Spleen (tissue), 7 donors: ENCODE measurements around the gene MACROD2.

Experiments used
- POLR2A ChIP-seq, 3 donors: fragments of 450-650 bp; IDR thresholded peaks; one replicate each; pipeline ENCODE4 v1.5.1; 2017; ENCODE audit warnings: antibody characterized with exemption in 3 of 3, mild to moderate bottlenecking in 1 of 3
- TF ChIP-seq, protein P1 (sequence below), 11 experiments: fragments of 200-600 bp in 7 of 11; fragments of 450-650 bp in 4 of 11; sonication (generic) in 4 of 11; IDR thresholded peaks in 8 of 11; conservative IDR thresholded peaks in 3 of 11; 1 replicate in 7 of 11; 2 replicates in 4 of 11; pipeline versions ENCODE4 v1.4.0 to v1.8.0; 2016 to 2021; ENCODE audit warnings: antibody characterized with exemption in 11 of 11, inconsistent platforms in 4 of 11, mild to moderate bottlenecking in 1 of 11
- donor health status: DM: no; HTN: no; CAD: no; lungs with moderate emphysema.
- donor health status: DM: no; HTN: no; CAD: no.
- donor health status: DM: no; HTN: no; CAD: no.

DNA sequence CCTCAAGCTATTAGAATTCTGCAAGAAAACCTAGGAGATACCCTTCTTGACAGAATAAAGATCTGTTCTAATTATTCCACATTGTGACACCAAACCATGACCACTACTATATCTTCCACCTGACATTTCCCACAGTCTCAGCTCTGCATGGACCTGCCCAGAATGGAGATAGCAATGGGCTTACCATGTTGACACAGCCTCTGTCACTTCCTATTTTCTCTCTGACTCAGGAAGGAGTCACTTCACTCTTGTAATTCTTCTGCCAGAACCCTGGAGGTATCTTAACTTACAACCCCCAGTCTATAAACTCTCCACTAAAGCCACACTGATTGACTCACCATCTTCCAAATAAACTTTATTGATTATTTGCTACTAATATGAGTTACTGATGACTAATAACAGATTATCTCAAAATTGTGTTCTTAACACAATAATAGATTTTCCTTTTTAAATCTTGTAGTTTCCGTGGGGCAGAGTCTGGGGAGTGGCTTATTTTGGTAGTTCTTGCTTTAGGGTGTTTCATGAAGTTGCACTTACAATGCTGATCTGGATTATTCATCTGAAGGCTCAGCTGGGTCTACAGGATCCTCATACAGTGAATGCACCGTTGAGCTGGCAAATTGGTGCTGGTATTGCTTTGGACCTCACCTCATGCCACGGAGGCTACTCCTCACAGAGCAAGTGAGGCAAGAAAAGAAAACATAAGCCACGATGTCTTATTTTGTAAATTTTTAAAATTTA, 1708.0 kb downstream of the MACROD2 start:
- TF ChIP-seq, protein P1, sequence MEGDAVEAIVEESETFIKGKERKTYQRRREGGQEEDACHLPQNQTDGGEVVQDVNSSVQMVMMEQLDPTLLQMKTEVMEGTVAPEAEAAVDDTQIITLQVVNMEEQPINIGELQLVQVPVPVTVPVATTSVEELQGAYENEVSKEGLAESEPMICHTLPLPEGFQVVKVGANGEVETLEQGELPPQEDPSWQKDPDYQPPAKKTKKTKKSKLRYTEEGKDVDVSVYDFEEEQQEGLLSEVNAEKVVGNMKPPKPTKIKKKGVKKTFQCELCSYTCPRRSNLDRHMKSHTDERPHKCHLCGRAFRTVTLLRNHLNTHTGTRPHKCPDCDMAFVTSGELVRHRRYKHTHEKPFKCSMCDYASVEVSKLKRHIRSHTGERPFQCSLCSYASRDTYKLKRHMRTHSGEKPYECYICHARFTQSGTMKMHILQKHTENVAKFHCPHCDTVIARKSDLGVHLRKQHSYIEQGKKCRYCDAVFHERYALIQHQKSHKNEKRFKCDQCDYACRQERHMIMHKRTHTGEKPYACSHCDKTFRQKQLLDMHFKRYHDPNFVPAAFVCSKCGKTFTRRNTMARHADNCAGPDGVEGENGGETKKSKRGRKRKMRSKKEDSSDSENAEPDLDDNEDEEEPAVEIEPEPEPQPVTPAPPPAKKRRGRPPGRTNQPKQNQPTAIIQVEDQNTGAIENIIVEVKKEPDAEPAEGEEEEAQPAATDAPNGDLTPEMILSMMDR (IDR thresholded peaks at IDR 0.05 in 8 of 11, conservative IDR thresholded peaks at IDR 0.05 in 3 of 11) = no peak
- no peak for TF ChIP-seq POLR2A (IDR thresholded peaks at IDR 0.05)
